Measurements from ENCODE around the gene CNTROB. TPM values are rescaled to one million over a fixed set of nuclear protein-coding genes. Genes with fewer than 3 reads are reported as not detected.

CNTROB gene
- total RNA-seq, 1 donor from 2014 or later, result 30.2 TPM

GRCh38 chr17:7993972-7994589 lies 62.1 kb downstream of the CNTROB start:
- Mint-ChIP-seq H3K27me3 (ENCODE audit: unreplicated experiment) (peaks cover 43% of the 10 kb centered on the region), H3K9me3 (ENCODE audit: unreplicated experiment) (no peaks in the 10 kb centered on the region), H3K4me3 (ENCODE audit: unreplicated experiment) (no peak overlapping the region), H3K36me3 (ENCODE audit: unreplicated experiment) (no peaks in the 10 kb centered on the region), H3K4me1 (ENCODE audit: unreplicated experiment) (no peaks in the 10 kb centered on the region), H3K27ac (ENCODE audit: unreplicated experiment) (no peak overlapping the region)
- TF ChIP-seq CTCF (IDR thresholded peaks at IDR 0.05), result no peak
- DNase-seq (ENCODE audit: extremely low spot score, unreplicated experiment), result no peak

GRCh38 chr17:7995724-7996123 lies 63.7 kb downstream of the CNTROB start:
- no peak overlapping the region for H3K4me3 Mint-ChIP-seq (ENCODE audit: unreplicated experiment)
- no peak for DNase-seq (ENCODE audit: extremely low spot score, unreplicated experiment)
- no peaks in the 10 kb centered on the region for H3K36me3 Mint-ChIP-seq (ENCODE audit: unreplicated experiment)
- H3K27me3 Mint-ChIP-seq (ENCODE audit: unreplicated experiment), result peaks cover 51% of the 10 kb centered on the region
- H3K9me3 Mint-ChIP-seq (ENCODE audit: unreplicated experiment), result no peaks in the 10 kb centered on the region
- no peak for TF ChIP-seq CTCF (IDR thresholded peaks at IDR 0.05)
- no peaks in the 10 kb centered on the region for H3K4me1 Mint-ChIP-seq (ENCODE audit: unreplicated experiment)
- no peak overlapping the region for H3K27ac Mint-ChIP-seq (ENCODE audit: unreplicated experiment)

- peaks cover 62% of the 10 kb centered on the region for H3K27me3 Mint-ChIP-seq (ENCODE audit: unreplicated experiment)
- peak; percentile 43 for TF ChIP-seq CTCF (IDR thresholded peaks at IDR 0.05)
- H3K36me3 Mint-ChIP-seq (ENCODE audit: unreplicated experiment), result no peaks in the 10 kb centered on the region
- H3K9me3 Mint-ChIP-seq (ENCODE audit: unreplicated experiment), result no peaks in the 10 kb centered on the region
- no peak overlapping the region for H3K27ac Mint-ChIP-seq (ENCODE audit: unreplicated experiment)
- DNase-seq (ENCODE audit: extremely low spot score, unreplicated experiment), result no peak
- H3K4me3 Mint-ChIP-seq (ENCODE audit: unreplicated experiment), result no peak overlapping the region
- H3K4me1 Mint-ChIP-seq (ENCODE audit: unreplicated experiment), result no peaks in the 10 kb centered on the region
These were observed 65.2 kb downstream of the CNTROB start for GRCh38 chr17:7997186-7997585.

Other genes with a start within 250 kb of the CNTROB start
- 98.7 and 99.5 TPM in 2 replicates for gene TP53, start 244.7 kb upstream of the CNTROB start, total RNA-seq
- 11.8 and 13.4 TPM in 2 replicates for gene WRAP53, start 243.7 kb upstream of the CNTROB start, total RNA-seq
- 12.3 and 12.7 TPM in 2 replicates for gene EFNB3, start 227.0 kb upstream of the CNTROB start, total RNA-seq
- 0.03 and 0.05 TPM in 2 replicates for gene DNAH2, start 214.5 kb upstream of the CNTROB start, total RNA-seq
- 52.9 and 53.7 TPM in 2 replicates for gene KDM6B, start 98.0 kb upstream of the CNTROB start, total RNA-seq
- gene TMEM88, start 77.1 kb upstream of the CNTROB start, total RNA-seq, result 3.4 TPM in 2 replicates
- gene NAA38, start 74.6 kb upstream of the CNTROB start, total RNA-seq, result 65.8 and 66.2 TPM in 2 replicates
- 8.5 and 10.2 TPM in 2 replicates for gene CYB5D1, start 74.2 kb upstream of the CNTROB start, total RNA-seq
- 196 and 206 TPM in 2 replicates for gene CHD3, start 43.4 kb upstream of the CNTROB start, total RNA-seq
- gene RNF227, start 15.9 kb upstream of the CNTROB start, total RNA-seq, result 2.3 and 3.0 TPM in 2 replicates
- gene KCNAB3, start 2.4 kb upstream of the CNTROB start, total RNA-seq, result 2.6 and 3.7 TPM in 2 replicates
- 122 and 127 TPM in 2 replicates for gene TRAPPC1, start 260 bp upstream of the CNTROB start, total RNA-seq
- not detected in 2 replicates for gene GUCY2D, start 70.4 kb downstream of the CNTROB start, total RNA-seq
- gene ALOX15B, start 106.9 kb downstream of the CNTROB start, total RNA-seq, result not detected in 2 replicates
- not detected in 2 replicates for gene ALOX12B, start 155.5 kb downstream of the CNTROB start, total RNA-seq
- not detected in 2 replicates for gene ALOXE3, start 186.3 kb downstream of the CNTROB start, total RNA-seq
- 2.0 and 2.3 TPM in 2 replicates for gene HES7, start 191.9 kb downstream of the CNTROB start, total RNA-seq
- 106 and 173 TPM in 2 replicates for gene PER1, start 220.2 kb downstream of the CNTROB start, total RNA-seq
- gene VAMP2, start 230.7 kb downstream of the CNTROB start, total RNA-seq, result 57.2 and 70.0 TPM in 2 replicates
- gene TMEM107, start 244.2 kb downstream of the CNTROB start, total RNA-seq, result 8.4 and 10.5 TPM in 2 replicates

All from osteocyte (in vitro differentiated cells).